GM12872 (cell line): ENCODE measurements around the gene MIB2.

ENCODE experiments used
- CTCF ChIP-seq: IDR thresholded peaks from 3 replicates; pipeline ENCODE4 v1.5.1; 2011; ENCODE audit warnings: low read depth, mild to moderate bottlenecking, low read length, moderate library complexity; ENCODE audit not compliant: insufficient read depth

MIB2 gene

DNA sequence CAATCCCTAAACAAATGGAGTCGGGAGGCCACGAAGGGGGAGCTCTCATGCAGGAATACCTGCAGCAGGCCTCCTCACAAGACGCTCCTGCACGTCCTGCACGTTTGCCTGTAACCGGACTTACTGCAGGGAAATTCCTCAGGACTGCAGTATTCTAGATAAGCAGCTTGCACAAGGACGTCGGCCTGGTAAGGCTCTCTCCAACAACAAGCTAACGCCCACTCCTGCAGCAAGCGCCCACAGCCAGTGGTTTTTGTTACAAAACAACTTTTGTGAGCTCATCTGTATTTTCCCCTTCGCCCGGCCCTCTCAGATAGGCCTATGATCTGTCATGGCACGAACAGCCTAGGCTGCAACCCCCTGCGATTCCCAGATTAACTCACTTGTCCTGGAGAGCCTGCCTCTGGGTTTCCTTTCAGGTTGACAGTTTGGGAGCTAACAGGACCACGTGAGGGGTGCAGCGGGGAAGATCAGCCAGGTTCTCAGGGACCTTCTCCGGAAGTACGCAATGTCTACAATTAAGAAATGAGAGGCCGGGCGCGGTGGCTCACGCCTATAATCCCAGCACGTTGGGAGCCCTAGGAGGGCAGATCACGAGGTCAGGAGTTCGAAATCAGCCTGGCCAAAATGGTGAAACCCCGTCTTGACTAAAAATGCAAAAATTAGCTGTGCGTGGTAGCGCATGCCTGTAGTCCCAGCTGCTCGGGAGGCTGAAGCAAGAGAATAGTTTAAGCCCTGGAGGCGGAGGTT is 921 bp upstream of the MIB2 start:
- TF ChIP-seq CTCF = no peak

DNA sequence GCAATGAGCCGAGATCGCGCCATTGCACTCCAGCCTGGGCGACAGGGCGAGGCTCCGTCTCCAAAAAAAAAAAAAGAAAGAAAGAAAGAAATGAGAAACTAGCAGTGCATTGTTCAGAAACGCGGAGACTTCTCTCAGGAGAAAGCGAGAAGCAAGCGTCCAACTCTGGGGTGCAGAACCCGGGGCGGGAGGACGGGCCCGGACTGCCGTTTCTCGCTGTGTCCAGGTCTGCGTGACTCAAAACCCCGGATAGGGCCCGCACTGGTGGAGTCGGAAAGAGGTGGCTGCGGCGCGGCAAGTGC is 395 bp upstream of the MIB2 start:
- no peak for TF ChIP-seq CTCF

GRCh38 chr1:1616045-1616790 is 918 bp downstream of the MIB2 start:
- TF ChIP-seq CTCF = no peak

DNA sequence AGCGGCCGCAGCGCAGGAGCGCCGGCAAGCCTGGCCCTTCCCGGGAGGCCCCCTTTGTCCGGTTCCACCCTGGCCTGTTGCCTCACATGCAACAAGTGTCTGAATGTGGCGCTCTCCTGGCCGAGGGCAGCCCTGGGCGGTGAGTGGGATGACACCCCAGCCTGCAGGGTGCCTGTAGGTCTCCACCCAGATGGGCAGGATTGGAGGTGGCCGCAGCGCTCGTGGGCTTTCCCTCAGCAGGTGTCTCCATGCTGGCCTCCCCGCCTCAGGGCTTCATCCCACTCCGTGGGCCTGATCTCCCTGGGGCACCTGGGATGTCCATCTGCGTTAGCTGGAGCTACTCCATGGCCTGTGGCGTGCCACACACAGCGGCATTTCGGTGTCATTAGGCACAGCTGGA is 1.5 kb downstream of the MIB2 start:
- TF ChIP-seq CTCF = no peak

DNA sequence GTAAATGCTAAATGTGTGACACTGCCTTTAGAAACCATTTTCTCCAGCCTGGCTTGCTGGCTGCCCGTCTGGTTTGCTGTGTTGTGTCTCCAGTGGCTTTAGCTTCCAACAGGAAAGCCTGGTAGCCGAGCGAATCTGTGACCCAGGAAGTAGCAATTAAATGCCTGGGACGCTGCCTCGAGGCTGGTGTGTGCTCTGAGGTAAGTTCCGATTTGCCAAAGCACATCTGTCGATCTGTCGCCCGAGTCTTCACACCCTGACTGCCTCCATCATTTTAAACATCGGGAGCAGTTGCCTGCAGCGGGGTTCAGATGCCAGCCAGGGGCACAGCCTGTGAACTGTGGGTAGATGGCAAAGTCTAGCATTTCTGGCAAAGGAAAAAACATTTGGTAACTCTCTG is 2.2 kb downstream of the MIB2 start:
- TF ChIP-seq CTCF = no peak

DNA sequence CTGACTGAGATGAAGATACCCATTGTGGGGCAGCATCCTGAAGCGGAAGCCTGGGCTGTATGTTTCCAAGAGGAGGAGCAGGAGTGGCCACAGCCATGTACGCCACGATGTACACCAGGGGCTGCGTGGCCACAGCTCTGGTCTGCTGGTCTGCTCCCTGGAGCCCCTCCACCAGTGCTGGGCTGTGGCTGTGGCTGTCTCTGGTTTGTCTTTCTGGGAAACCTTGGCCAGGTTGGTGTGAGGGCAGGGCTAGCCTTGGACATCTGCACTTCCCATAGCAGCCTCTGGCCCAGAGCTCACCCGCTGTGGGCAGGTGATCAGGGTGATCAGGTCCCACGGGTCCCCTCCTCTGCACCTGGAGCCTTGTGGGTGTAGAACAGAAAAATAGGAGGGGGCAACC is 2.6 kb downstream of the MIB2 start:
- TF ChIP-seq CTCF = no peak

- TF ChIP-seq CTCF = no peak
These were observed 3.2 kb downstream of the MIB2 start for GRCh38 chr1:1618396-1619068.
